COLO668 (cell line): ENCODE measurements around the gene STARD9.
"Not testable (repeated sequence)": the region's sequence is repeated elsewhere in the genome, so short reads cannot be mapped to it uniquely, and the experiment has no call there.

ENCODE experiments used
- DNase-seq: peaks from one replicate; lab custom pipeline; 2025; ENCODE audit not compliant: unreplicated experiment; lab: John Stamatoyannopoulos, UW

STARD9 gene

DNA sequence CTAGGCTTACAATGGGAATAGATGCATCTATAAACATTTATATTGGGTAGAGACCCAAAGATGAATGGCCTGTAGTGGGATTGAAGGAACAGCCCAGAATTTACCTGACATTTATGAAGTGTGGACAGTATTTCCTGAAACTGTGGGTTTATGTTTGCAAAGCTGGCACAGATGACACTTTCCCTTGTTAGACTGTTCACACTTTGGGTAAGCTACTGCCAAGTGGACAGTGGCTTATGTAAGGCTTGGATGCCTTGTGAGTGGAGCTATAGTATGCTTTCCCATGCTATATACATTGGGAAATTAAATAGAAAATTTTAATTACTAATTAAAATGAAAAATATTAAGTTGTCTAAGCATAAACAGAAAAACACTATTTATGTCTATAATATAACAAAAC lies 48.5 kb downstream of the STARD9 start:
- no peak for DNase-seq

DNA sequence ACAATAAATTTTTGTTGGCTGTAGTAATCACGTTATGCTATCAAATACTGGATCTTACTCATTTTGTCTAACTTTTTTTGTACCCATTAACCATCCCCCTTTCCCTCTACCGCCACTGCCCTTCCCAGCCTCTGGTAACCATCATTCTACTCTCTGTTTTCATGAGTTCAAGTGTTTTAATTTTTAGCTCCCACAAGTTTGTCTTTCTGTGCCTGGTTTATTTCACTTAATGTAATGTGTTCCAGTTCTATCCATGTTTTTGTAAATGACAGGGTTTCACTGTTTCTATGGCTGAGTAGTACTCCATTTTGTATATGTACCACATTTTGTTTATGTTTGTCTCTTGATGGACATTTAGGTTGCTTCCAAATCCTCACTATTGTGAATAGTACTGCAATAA lies 52.1 kb downstream of the STARD9 start:
- no peak for DNase-seq

DNA sequence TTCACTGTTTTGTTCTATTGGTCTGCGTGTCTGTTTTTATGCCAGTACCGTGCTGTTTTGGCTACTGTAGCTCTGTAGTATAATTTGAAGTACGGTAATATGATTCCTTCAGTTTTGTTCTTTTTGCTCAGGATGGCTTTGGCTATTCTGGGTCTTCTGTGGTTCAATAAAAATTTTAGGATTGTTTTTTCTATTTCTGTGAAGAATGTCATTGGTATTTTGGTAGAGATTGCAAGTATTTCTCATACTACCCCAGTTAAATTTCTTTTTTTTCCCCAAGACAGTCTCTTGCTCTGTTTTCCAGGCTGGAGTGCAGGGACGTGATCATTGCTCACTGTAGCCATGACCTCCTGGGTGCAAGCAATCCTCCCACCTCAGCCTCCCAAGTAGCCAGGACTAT lies 53.4 kb downstream of the STARD9 start:
- DNase-seq: no peak

DNA sequence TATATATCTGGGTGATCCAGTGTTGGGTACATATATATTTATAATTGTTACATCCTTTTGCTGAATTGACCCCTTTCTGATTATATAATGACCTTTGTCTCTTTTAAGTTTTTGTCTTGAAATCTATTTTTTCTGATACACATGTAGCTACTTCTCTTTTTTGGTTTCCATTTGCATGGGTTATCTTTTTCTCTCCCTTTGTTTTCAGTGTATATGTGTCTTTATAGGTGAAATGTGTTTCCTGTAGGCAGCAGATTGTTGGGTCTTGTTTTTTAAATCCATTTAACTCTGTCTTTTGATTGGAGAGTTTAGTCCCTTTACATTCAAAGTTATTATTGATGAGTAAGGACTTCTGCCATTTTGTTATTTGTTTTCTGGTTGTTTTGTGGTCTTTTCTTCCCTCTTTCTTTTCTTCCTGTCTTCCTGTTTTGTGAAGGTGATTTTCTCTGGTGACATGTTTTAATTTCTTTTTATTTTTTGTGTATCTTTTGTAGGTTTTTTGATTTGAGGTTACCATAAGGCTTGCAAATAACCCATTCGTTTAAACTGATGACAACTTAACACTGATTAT lies 56.8 kb downstream of the STARD9 start:
- DNase-seq: no peak

DNA sequence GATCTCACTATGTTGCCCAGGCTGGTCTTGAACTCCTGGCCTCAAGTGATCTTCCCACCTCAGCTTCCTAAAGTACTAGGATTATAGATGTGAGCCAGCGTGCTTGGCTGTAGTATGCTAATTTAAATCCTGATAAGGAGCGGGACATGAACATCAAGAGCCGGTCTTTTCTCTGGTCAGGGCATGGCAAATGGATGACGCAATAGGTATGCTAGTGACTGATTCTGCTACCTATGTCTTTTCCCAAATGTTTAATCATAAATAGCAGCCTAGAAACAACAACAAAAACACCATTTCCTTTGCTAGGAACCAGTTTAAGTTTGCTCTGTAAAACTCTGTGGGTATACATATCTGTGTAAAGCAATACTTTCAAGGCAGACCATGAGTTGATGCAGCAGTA lies 64.7 kb downstream of the STARD9 start:
- DNase-seq: no peak

DNA sequence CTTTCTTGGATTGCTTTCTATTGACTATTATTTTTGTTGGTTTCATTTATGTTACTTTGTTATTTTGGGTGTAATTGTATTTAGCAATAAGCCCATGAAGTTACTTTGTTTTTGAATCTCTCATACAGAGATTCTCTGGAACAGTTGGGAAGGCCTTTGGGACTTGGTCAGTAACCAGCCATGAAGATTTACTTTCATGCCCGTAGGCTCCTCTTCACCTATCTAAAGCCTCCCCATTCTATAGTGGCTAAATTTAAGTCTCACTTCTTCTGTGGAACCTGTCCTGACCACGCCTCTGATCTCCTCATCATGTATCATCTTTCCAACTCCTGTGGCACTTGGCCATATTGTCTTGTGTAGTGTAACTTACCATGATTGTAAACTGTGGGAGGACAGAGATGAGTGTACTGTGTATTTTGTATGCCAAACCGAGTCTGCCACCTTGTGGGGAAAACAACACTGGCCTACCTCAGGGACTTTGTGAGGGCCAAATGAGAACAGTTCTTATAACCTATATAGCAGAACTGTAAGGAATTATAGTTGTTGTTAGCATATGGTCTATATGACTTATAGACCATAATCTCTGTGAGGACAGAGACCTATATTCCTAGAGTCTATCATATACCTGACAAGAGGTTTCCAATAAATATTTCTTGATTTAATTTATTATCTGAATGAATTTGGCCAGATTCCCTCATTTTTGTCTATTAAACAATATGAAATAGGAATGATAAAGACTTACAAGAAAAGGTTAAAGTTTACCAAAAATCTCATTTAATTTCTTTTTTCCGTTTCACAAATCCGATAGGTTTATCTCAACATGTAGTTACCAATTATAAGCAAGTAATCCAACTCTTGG lies 75.0 kb downstream of the STARD9 start:
- DNase-seq: peak; percentile 48

DNA sequence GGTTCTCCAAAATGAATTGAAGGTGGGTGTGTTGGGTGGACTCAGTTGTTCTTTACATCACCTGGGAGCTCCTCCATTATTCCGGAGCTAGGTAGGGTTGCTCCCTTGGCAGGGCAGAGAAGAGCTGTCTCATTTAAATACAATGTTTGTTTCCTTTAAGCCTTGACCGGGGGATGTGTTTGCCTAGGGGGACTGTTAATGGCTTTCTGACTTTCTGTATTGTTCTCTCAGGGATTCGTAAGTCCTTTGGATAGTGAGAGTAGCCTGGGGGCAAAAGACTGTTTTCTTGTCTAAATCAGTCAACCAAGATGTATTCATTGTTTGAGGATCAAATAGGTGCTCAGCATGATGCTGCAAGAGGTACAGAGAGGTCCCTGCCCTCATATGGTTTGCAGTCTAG lies 90.4 kb downstream of the STARD9 start:
- no peak for DNase-seq

DNA sequence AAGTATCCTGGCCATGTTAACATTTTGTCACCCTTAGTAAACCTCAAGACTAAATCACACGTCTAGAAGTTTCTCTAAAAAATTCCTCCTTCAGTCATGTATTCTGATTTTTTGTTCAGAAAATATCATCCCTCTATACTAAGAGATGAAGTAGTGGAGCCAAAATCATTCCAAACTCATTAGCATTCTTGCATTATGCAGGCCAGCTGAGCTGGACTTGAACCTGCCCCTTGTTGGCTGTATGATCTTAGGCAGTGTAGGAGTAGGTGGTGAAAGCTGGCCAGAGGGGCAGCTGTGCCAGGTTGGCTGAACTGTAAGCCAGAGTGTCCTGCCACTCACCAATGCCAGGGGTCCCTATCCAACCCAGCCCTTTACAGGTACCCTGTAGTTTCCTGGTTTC lies 92.4 kb downstream of the STARD9 start:
- no peak for DNase-seq

DNA sequence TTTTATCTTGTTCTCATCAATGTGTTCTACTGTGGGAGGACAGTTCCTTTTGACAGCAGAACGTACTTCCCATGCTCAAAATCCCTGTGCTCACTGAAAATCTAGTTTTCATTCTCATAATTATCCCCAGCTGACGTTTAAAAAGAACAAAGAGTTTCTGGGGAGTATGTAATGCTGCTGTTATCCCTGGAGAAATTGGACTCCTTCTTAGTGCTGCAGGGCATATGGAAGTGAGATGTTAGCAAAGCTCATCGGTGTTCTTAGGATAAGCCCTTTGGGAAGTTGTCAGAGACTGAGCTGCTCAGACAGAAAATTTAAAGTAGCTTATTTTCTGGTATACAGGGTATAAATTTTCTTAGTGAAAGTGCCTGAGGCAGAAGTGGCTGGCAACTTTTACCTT lies 95.0 kb downstream of the STARD9 start:
- DNase-seq: no peak

DNA sequence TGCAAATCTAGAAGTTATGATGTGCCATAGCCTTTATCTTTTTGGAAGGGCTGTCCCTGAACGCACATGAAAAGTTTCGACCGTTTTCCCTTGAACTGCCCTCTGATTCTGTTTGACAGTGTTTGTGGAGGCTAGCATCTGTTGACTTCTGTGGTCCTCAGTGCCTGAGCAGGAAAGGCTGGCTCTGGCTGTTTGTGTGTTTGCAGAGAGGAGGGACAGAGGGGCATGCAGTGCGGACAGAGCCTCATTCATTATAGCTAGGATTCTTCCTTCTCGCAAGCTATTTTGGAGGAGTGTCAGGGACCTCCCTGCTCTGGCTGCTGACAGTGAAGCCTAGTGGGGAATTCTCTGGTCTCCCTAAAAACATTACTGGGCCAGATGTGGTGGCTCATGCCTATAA lies 97.0 kb downstream of the STARD9 start:
- DNase-seq: no peak

DNA sequence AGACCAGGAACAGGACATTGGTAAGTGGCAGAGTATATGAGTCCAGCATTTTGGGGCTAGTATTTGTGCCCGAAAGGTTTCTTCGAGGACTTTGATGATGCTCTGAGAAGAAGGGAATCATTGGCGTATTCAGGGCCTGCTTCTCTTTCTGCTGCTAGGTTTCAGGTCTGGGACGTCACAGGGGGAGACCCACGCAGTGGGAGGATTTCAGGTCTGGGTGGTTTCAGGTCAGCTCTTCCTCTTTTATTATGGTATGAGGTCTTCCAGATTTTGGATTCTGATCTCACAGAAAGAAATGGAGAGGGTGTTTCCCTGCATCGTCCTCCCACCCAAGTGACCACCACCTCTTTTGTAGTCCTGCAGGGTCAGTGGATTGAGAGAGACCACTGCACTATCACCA lies 99.1 kb downstream of the STARD9 start:
- DNase-seq: no peak

DNA sequence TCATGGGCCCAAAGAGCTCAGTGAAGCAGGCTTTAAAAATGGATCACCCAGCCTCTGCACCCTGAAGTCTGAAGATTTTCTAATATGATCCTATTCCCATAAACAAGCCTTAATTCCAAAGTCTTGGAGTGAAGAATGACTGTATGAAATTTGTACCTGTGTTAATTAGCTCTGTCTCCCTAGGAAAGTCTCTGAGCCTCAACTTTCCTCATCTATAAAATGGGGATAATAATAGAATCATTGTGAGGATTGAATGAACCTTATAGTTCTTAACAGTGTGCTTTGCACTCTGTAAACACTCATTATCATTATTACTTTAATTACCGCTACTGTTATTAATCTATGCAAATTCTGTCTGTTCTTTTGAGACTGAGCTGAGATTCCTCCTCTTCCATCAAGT lies 99.6 kb downstream of the STARD9 start:
- DNase-seq: no peak

DNA sequence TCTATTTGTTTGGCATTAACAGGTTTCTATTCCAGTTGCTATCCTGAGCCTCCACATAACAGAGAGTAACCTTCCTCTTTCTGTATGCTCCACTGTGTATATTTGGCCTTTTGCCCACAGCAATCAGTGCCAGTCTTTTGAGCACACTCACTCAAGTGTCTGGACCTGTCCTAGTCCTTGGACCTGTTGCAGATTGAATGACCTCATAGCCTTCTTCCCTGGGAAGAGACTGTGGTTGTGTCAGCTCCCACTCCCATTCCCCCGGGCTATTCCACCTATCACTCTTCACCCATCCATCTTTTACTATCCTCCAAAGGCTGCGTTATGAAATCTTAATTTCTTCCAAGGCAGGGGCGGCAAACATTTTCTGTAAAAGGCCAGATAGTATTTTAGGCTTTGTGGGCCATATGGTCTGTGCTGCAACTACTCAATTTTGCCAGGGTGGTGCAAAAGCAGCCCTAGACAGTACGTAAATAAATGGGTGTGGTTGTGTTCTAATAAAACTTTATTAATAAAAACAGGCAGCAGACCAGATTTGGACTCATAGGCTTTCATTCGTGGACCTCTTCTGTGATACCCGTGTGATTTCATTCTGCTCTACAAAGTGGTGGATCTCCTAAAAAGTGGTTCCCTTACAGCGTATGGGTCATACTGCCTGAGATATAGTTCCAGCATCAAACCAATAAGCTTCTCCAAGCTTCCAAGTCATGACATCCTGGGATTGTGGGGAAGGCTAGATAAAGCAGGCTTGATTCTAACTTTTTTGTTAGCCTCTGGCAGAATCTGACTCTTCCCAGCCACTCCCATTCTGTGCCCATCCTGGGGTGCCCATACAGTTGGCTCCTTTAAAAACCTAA lies 104.1 kb downstream of the STARD9 start:
- no peak for DNase-seq

DNA sequence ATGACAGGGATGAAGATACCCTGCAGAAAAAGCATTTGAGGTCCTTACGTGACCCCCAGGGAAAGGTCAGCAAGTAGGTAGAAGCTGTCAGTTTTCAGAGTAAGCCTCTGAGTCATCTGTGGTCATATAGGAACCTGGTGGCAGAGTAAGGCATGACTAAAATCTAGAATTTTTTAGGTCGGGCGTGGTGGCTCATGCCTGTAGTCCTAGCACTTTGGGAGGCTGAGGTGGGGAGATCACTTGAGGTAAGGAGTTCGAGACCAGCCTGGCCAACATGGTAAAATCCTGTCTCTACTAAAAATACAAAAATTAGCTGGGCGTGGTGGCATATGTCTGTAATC lies 104.7 kb downstream of the STARD9 start:
- not testable (repeated sequence) for DNase-seq

DNA sequence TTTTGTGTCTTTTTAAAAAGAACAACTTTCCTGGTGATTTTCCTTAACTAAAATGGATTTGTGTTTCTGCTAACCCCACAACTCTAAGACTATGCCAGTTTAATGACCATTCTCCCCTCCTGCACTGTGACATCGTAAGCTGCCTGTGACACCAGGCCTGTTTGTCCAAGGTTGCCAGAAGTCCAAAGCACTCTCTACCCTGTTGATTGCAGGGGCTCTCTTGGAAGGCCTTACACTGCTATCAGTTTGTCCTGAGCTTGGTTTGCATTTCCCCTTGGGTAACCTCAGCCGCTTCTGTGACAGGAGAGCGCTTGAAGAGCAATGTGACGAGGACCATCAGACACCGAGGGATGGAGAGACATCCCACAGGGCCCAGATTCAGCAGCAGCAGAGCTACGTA lies 105.7 kb downstream of the STARD9 start:
- no peak for DNase-seq

DNA sequence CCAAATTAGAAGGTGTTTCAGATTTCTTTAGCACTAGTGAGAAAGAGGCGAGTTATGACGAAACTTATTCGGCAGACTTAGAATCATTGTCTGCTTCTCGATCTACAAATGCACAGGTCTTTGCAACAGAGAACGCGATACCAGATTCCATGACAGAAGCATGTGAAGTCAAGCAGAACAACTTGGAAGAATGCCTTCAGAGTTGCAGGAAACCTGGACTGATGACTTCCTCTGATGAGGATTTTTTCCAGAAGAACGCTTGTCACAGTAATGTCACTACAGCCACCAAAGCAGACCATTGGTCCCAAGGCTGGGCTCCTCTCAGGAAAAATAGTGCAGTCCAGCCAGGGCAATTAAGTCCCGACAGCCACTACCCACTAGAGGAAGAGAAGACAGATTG lies 110.9 kb downstream of the STARD9 start:
- DNase-seq: no peak

DNA sequence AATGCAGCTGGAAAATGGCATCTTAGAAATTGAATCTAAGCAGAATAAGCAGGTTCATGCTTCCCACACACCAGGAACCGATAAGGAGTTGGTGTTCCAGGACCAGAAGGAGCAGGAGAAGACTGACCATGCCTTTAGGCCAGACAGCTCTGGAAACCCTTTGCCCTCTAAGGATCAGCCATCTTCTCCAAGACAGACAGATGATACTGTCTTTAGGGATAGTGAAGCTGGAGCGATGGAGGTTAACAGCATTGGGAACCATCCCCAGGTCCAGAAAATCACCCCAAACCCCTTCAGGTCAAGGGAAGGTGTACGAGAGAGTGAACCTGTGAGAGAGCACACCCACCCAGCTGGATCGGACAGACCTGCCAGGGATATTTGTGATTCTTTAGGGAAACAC lies 112.3 kb downstream of the STARD9 start:
- DNase-seq: no peak

DNA sequence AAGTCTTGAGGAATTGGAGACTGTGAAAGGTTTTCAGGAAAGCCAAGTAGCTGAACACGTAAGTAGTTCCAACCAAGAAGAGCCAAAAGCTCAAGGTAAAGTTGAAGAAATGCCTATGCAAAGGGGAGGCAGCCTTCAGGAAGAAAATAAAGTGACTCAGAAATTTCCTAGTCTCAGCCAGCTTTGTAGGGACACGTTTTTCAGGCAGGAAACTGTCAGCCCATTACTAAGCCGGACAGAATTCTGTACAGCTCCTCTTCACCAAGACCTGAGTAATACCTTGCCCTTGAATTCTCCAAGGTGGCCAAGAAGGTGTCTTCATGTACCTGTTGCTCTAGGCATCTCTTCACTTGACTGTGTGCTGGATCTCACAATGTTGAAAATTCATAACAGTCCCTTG lies 112.9 kb downstream of the STARD9 start:
- DNase-seq: no peak

DNA sequence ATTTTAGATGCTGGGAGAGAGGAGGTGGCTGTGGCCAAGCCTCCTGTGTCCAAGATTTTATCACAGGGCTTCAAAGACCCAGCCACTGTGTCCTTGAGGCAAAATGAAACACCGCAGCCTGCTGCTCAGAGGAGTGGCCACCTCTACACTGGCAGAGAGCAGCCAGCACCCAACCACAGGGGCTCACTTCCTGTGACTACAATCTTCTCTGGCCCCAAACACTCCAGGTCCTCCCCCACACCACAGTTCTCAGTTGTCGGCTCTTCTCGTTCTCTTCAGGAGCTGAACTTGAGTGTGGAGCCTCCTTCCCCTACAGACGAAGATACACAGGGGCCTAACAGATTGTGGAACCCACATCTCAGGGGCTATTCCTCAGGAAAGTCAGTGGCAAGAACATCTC lies 115.9 kb downstream of the STARD9 start:
- no peak for DNase-seq

DNA sequence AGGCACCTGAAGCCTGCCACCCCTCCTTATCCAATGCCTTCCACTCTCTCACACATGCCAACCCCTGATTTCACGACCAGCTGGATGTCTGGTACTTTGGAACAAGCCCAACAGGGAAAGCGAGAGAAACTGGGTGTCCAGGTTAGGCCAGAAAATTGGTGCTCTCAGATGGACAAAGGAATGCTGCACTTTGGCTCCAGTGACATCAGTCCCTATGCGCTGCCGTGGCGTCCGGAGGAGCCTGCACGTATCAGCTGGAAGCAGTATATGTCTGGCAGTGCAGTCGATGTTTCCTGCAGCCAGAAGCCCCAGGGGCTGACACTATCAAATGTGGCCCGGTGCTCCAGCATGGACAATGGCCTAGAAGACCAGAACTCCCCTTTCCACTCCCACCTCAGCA lies 116.4 kb downstream of the STARD9 start:
- DNase-seq: no peak

DNA sequence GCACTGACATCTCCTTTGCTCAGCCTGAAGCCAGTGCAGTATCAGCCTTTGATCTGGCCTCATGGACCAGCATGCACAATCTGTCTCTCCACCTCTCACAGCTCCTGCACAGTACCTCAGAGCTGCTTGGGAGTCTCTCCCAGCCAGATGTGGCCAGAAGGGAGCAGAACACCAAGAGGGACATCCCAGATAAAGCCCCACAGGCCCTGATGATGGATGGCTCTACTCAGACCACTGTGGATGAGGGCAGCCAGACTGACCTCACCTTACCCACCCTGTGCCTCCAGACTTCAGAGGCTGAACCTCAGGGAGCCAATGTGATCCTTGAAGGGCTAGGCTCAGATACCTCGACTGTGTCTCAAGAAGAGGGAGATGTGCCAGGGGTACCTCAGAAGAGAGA lies 117.1 kb downstream of the STARD9 start:
- DNase-seq: no peak

DNA sequence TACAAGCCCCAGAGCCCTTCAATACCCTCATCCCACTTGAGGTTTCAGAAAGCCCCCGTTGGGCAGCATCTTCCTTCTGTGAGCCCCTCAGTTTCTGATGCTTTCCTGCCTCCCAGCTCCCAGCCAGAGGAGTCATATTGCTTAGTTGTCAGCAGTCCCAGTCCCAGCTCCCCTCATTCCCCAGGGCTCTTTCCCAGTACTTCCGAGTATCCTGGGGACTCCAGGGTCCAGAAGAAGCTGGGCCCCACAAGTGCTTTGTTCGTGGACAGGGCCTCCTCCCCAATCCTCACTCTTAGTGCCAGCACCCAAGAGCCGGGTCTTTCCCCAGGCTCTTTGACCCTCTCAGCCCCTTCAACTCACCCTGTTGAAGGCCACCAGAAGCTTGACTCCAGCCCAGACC lies 117.6 kb downstream of the STARD9 start:
- DNase-seq: no peak
